ENCODE results near the gene GALK1.

The GALK1 gene

DNA sequence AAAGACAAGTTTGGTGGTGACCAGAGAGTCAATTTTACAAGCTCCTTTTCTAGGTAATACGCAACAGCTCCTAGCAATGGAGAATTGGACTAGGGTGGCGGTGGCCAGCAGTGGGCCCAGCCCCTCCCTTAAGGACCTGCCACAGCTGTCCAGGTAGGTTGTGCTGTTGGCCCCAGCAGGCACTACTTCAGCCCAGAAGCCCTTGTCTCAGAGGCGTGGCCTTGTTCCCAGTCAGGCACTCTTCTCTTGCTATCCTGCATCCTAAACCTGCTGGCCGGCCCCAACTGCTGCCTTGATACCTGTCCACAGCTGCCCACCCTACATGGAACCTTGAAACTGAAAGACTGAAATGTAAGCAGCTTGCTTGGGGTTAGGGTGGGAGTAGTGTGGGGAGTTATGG, 989 bp upstream of the GALK1 start:
- Histone ChIP-seq H3K27ac (ENCODE audit: poor library complexity, severe bottlenecking) (peak overlapping the region; percentile 51), H3K4me1 (ENCODE audit: insufficient read depth, poor library complexity, severe bottlenecking) (peaks cover 6% of the 10 kb centered on the region)
- TF ChIP-seq, protein P1, sequence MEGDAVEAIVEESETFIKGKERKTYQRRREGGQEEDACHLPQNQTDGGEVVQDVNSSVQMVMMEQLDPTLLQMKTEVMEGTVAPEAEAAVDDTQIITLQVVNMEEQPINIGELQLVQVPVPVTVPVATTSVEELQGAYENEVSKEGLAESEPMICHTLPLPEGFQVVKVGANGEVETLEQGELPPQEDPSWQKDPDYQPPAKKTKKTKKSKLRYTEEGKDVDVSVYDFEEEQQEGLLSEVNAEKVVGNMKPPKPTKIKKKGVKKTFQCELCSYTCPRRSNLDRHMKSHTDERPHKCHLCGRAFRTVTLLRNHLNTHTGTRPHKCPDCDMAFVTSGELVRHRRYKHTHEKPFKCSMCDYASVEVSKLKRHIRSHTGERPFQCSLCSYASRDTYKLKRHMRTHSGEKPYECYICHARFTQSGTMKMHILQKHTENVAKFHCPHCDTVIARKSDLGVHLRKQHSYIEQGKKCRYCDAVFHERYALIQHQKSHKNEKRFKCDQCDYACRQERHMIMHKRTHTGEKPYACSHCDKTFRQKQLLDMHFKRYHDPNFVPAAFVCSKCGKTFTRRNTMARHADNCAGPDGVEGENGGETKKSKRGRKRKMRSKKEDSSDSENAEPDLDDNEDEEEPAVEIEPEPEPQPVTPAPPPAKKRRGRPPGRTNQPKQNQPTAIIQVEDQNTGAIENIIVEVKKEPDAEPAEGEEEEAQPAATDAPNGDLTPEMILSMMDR (IDR thresholded peaks at IDR 0.05; ENCODE audit: poor library complexity, severe bottlenecking) = no peak

GRCh38 chr17:75764417-75764710, 628 bp downstream of the GALK1 start:
- H3K27ac ChIP-seq (ENCODE audit: poor library complexity, severe bottlenecking) = peak overlapping the region; percentile 51
- no peaks in the 10 kb centered on the region for H3K9me3 ChIP-seq (ENCODE audit: severe bottlenecking)
- H3K4me1 ChIP-seq (ENCODE audit: insufficient read depth, poor library complexity, severe bottlenecking) = peaks cover 6% of the 10 kb centered on the region
- peak overlapping the region; percentile 41 for H3K4me3 ChIP-seq (ENCODE audit: severe bottlenecking)
- no peaks in the 10 kb centered on the region for H3K27me3 ChIP-seq (ENCODE audit: insufficient read depth, poor library complexity, severe bottlenecking)
- no peaks in the 10 kb centered on the region for H3K36me3 ChIP-seq (ENCODE audit: low read depth)
- DNase-seq (ENCODE audit: low spot score) (no peak), ATAC-seq (ENCODE audit: low read depth) (no peak; the same call in 2 of the 3 replicates)
- TF ChIP-seq, protein P1 (IDR thresholded peaks at IDR 0.05; ENCODE audit: poor library complexity, severe bottlenecking) = no peak

More for the DNA sequence above, 989 bp upstream of the GALK1 start:
- no peak overlapping the region for H3K4me3 ChIP-seq (ENCODE audit: severe bottlenecking)
- H3K36me3 ChIP-seq (ENCODE audit: low read depth) = no peaks in the 10 kb centered on the region
- no peaks in the 10 kb centered on the region for H3K27me3 ChIP-seq (ENCODE audit: insufficient read depth, poor library complexity, severe bottlenecking)
- ATAC-seq (ENCODE audit: low read depth) (no peak), DNase-seq (ENCODE audit: low spot score) (peak; percentile 56)
- H3K9me3 ChIP-seq (ENCODE audit: severe bottlenecking) = no peaks in the 10 kb centered on the region

GRCh38 chr17:75763613-75764416, 1.2 kb downstream of the GALK1 start:
- H3K4me1 ChIP-seq (ENCODE audit: insufficient read depth, poor library complexity, severe bottlenecking) = peaks cover 6% of the 10 kb centered on the region
- H3K27me3 ChIP-seq (ENCODE audit: insufficient read depth, poor library complexity, severe bottlenecking) = no peaks in the 10 kb centered on the region
- TF ChIP-seq, protein P1 (IDR thresholded peaks at IDR 0.05; ENCODE audit: poor library complexity, severe bottlenecking) = no peak
- peak overlapping the region; percentile 41 for H3K4me3 ChIP-seq (ENCODE audit: severe bottlenecking)
- H3K9me3 ChIP-seq (ENCODE audit: severe bottlenecking) = no peaks in the 10 kb centered on the region
- H3K36me3 ChIP-seq (ENCODE audit: low read depth) = peaks cover 4% of the 10 kb centered on the region
- DNase-seq (ENCODE audit: low spot score) (peak; percentile 68), ATAC-seq (ENCODE audit: low read depth) (peak; percentile 2)
- peak overlapping the region; percentile 51 for H3K27ac ChIP-seq (ENCODE audit: poor library complexity, severe bottlenecking)

- H3K4me1 ChIP-seq (ENCODE audit: insufficient read depth, poor library complexity, severe bottlenecking) = peaks cover 6% of the 10 kb centered on the region
- no peaks in the 10 kb centered on the region for H3K9me3 ChIP-seq (ENCODE audit: severe bottlenecking)
- H3K27ac ChIP-seq (ENCODE audit: poor library complexity, severe bottlenecking) = no peak overlapping the region
- peak; percentile 65 for DNase-seq (ENCODE audit: low spot score)
- no peaks in the 10 kb centered on the region for H3K27me3 ChIP-seq (ENCODE audit: insufficient read depth, poor library complexity, severe bottlenecking)
- ATAC-seq (ENCODE audit: low read depth) = peak; percentile 1
- H3K4me3 ChIP-seq (ENCODE audit: severe bottlenecking) = no peak overlapping the region
- TF ChIP-seq, protein P1 (IDR thresholded peaks at IDR 0.05; ENCODE audit: poor library complexity, severe bottlenecking) = no peak
- peaks cover 10% of the 10 kb centered on the region for H3K36me3 ChIP-seq (ENCODE audit: low read depth)
Observed at GRCh38 chr17:75763269-75763607, 1.8 kb downstream of the GALK1 start.
